ENCODE measurements around the gene TRUB2. TPM values are rescaled to one million over a fixed set of nuclear protein-coding genes. Genes with fewer than 3 reads are reported as not detected.

TRUB2 gene
- total and polyA plus RNA-seq, 2 donors (not counting 1 experiment from before 2014, with no cell fraction given), result 7.6 to 21.5 TPM

DNA sequence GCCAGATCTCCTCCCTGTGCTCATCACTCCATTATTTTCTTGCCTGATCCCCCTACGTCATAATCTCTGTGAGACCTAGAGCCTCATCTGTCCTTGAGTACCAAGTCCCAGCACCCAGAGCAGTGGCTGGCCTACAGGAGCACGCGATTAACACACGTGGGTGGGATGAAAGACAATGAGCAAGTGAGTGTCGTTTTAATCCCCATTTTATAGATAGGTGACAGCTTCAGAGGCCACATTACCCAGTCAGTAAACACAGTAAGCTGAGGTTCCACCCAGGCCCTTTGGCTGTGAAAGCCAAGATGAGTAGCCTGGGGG lies 17.3 kb downstream of the TRUB2 start:
- H3K27me3 ChIP-seq (replicated peaks in 1 of 4; ENCODE audit: control extremely low read depth in 1 of 4, control insufficient read depth in 3 of 4, insufficient read depth in 4 of 4, low read length in 3 of 4), result no peaks in the 10 kb centered on the region
- no peak overlapping the region for H3K27ac ChIP-seq (ENCODE audit: low read length in 2 of 2)
- intact Hi-C loops (cut with micrococcal nuclease), result no loop called here
- POLR2A ChIA-PET, result no interaction called here
- H3K4me2 ChIP-seq (replicated peaks; ENCODE audit: low read depth, low read length, poor library complexity, severe bottlenecking), result no peak overlapping the region
- no peak overlapping the region for H3K4me3 Mint-ChIP-seq
- H4K20me1 ChIP-seq (ENCODE audit: control insufficient read depth, insufficient read depth, low read length, poor library complexity, severe bottlenecking), result no peaks in the 10 kb centered on the region
- no peak for TF ChIP-seq EZH2 (IDR thresholded peaks at IDR 0.05; ENCODE audit: borderline replicate concordance, insufficient read depth, low read depth, low read length, poor library complexity, severe bottlenecking)
- TF ChIP-seq, protein P1, sequence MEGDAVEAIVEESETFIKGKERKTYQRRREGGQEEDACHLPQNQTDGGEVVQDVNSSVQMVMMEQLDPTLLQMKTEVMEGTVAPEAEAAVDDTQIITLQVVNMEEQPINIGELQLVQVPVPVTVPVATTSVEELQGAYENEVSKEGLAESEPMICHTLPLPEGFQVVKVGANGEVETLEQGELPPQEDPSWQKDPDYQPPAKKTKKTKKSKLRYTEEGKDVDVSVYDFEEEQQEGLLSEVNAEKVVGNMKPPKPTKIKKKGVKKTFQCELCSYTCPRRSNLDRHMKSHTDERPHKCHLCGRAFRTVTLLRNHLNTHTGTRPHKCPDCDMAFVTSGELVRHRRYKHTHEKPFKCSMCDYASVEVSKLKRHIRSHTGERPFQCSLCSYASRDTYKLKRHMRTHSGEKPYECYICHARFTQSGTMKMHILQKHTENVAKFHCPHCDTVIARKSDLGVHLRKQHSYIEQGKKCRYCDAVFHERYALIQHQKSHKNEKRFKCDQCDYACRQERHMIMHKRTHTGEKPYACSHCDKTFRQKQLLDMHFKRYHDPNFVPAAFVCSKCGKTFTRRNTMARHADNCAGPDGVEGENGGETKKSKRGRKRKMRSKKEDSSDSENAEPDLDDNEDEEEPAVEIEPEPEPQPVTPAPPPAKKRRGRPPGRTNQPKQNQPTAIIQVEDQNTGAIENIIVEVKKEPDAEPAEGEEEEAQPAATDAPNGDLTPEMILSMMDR (IDR thresholded peaks at IDR 0.05), result no peak
- DNase-seq (no peak), ATAC-seq (ENCODE audit: low read depth) (no peak)
- no peak overlapping the region for H3K27ac Mint-ChIP-seq
- no peaks in the 10 kb centered on the region for H3K4me1 ChIP-seq (ENCODE audit: control insufficient read depth in 2 of 2, insufficient read depth in 2 of 2, low read length in 2 of 2)
- H3K9ac ChIP-seq (ENCODE audit: low read length), result no peak overlapping the region
- no peaks in the 10 kb centered on the region for H3K27me3 Mint-ChIP-seq
- 100% methylated on average over 1 of the region's 5 CpGs for WGBS (ENCODE audit: insufficient coverage)
- no peaks in the 10 kb centered on the region for H3K4me1 Mint-ChIP-seq
- H3K36me3 ChIP-seq (replicated peaks in 1 of 2; ENCODE audit: control extremely low read depth in 1 of 2, control insufficient read depth in 1 of 2, extremely low read depth in 1 of 2, insufficient read depth in 2 of 2, low read length in 1 of 2), result peaks cover 0 to 2% of the 10 kb centered on the region in 2 experiments
- no peaks in the 10 kb centered on the region for H3K9me3 ChIP-seq (ENCODE audit: control extremely low read depth in 1 of 3, control insufficient read depth in 2 of 3, insufficient read depth in 1 of 3, low read length in 2 of 3)
- CTCF ChIA-PET, result no interaction called here
- H3K4me3 ChIP-seq (ENCODE audit: control extremely low read depth in 1 of 5, extremely low read depth in 1 of 5, insufficient read depth in 1 of 5, low read depth in 2 of 5, low read length in 4 of 5), result no peak overlapping the region
- no peak overlapping the region for H2AFZ ChIP-seq (ENCODE audit: insufficient read depth, low read depth, low read length, poor library complexity, severe bottlenecking)
- no peaks in the 10 kb centered on the region for H3K79me2 ChIP-seq (ENCODE audit: control insufficient read depth, insufficient read depth, low read length)
- no peaks in the 10 kb centered on the region for H3K9me3 Mint-ChIP-seq (ENCODE audit: insufficient read depth)

GRCh38 chr9:128304136-128304970 lies 17.9 kb downstream of the TRUB2 start:
- DNase-seq, result no peak
- intact Hi-C loops (cut with micrococcal nuclease), result no loop called here
- H3K9me3 Mint-ChIP-seq (ENCODE audit: insufficient read depth), result no peaks in the 10 kb centered on the region
- H3K4me1 Mint-ChIP-seq, result no peaks in the 10 kb centered on the region
- ChIA-PET CTCF (no interaction called here), POLR2A (no interaction called here)
- Histone ChIP-seq H4K20me1 (ENCODE audit: control insufficient read depth, insufficient read depth, low read length, poor library complexity, severe bottlenecking) (no peaks in the 10 kb centered on the region), H3K4me1 (ENCODE audit: control insufficient read depth in 2 of 2, insufficient read depth in 2 of 2, low read length in 2 of 2) (no peaks in the 10 kb centered on the region), H3K4me2 (replicated peaks; ENCODE audit: low read depth, low read length, poor library complexity, severe bottlenecking) (no peak overlapping the region), H3K36me3 (replicated peaks in 1 of 2; ENCODE audit: control extremely low read depth in 1 of 2, control insufficient read depth in 1 of 2, extremely low read depth in 1 of 2, insufficient read depth in 2 of 2, low read length in 1 of 2) (peaks cover 0 to 1% of the 10 kb centered on the region in 2 experiments), H3K4me3 (ENCODE audit: control extremely low read depth in 1 of 5, extremely low read depth in 1 of 5, insufficient read depth in 1 of 5, low read depth in 2 of 5, low read length in 4 of 5) (no peak overlapping the region), H2AFZ (ENCODE audit: insufficient read depth, low read depth, low read length, poor library complexity, severe bottlenecking) (no peak overlapping the region), H3K27me3 (replicated peaks in 1 of 4; ENCODE audit: control extremely low read depth in 1 of 4, control insufficient read depth in 3 of 4, insufficient read depth in 4 of 4, low read length in 3 of 4) (no peaks in the 10 kb centered on the region), H3K79me2 (ENCODE audit: control insufficient read depth, insufficient read depth, low read length) (no peaks in the 10 kb centered on the region), H3K27ac (ENCODE audit: low read length in 2 of 2) (no peak overlapping the region), H3K9ac (ENCODE audit: low read length) (no peak overlapping the region), H3K9me3 (ENCODE audit: control extremely low read depth in 1 of 3, control insufficient read depth in 2 of 3, insufficient read depth in 1 of 3, low read length in 2 of 3) (no peaks in the 10 kb centered on the region)
- no peak overlapping the region for H3K4me3 Mint-ChIP-seq
- TF ChIP-seq EZH2 (IDR thresholded peaks at IDR 0.05; ENCODE audit: borderline replicate concordance, insufficient read depth, low read depth, low read length, poor library complexity, severe bottlenecking), result no peak
- TF ChIP-seq, protein P1 (IDR thresholded peaks at IDR 0.05), result no peak
- H3K27ac Mint-ChIP-seq, result peak overlapping the region; percentile 42
- WGBS (ENCODE audit: insufficient coverage), result 85% methylated on average over 3 of the region's 9 CpGs
- no peak for ATAC-seq (ENCODE audit: low read depth)
- H3K27me3 Mint-ChIP-seq, result no peaks in the 10 kb centered on the region

Measured in B cell (primary cell).